Smooth muscle cell (in vitro differentiated cells): Measurements from ENCODE around the gene KCTD12. TPM values are rescaled to one million over a fixed set of nuclear protein-coding genes. Genes with fewer than 3 reads are reported as not detected.

ENCODE experiments used
- DNase-seq: peaks from one replicate; lab custom pipeline; 2025; ENCODE audit not compliant: unreplicated experiment; lab: John Stamatoyannopoulos, UW
- H2AFZ ChIP-seq: fragments of 200-600 bp; sonication (generic); 2 replicates; pipeline ENCODE4 v1.6.0; 2016; ENCODE audit warnings: antibody characterized with exemption, low read depth, mild to moderate bottlenecking
- H3F3A ChIP-seq: fragments of 200-600 bp; sonication (generic); 2 replicates; pipeline ENCODE4 v1.6.0; 2017; ENCODE audit warnings: antibody characterized with exemption, low read depth
- H3K27ac ChIP-seq: fragments of 200-600 bp; sonication (generic); 2 replicates; pipeline ENCODE4 v1.5.1; 2016; ENCODE audit warnings: low read depth, mild to moderate bottlenecking
- H3K27me3 ChIP-seq: fragments of 200-600 bp; sonication (generic); 2 replicates; pipeline ENCODE4 v1.6.1; 2016; ENCODE audit warnings: low read depth, mild to moderate bottlenecking
- H3K36me3 ChIP-seq: fragments of 200-600 bp; sonication (generic); 2 replicates; pipeline ENCODE4 v1.5.1; 2016; ENCODE audit warnings: low read depth
- H3K4me1 ChIP-seq: fragments of 200-600 bp; sonication (generic); 2 replicates; pipeline ENCODE4 v1.5.1; 2016; ENCODE audit warnings: low read depth
- H3K4me2 ChIP-seq: fragments of 200-600 bp; sonication (generic); 2 replicates; pipeline ENCODE4 v1.6.0; 2016; ENCODE audit warnings: mild to moderate bottlenecking
- H3K4me3 ChIP-seq: fragments of 200-600 bp; sonication (generic); 2 replicates; pipeline ENCODE4 v1.5.1; 2016; ENCODE audit warnings: mild to moderate bottlenecking
- H3K79me2 ChIP-seq: fragments of 200-600 bp; sonication (generic); 2 replicates; pipeline ENCODE4 v1.6.0; 2016; ENCODE audit warnings: low read depth, mild to moderate bottlenecking
- H3K9ac ChIP-seq: fragments of 200-600 bp; sonication (generic); 2 replicates; pipeline ENCODE4 v1.6.0; 2016; ENCODE audit warnings: low read depth
- H3K9me3 ChIP-seq: fragments of 200-600 bp; sonication (generic); replicated peaks from 2 replicates; pipeline ENCODE4 v1.5.1; 2016; ENCODE audit warnings: low read depth
- H4K20me1 ChIP-seq: fragments of 200-600 bp; sonication (generic); 2 replicates; pipeline ENCODE4 v1.6.0; 2016; ENCODE audit warnings: low read depth
- CTCF ChIP-seq: fragments of 200-600 bp; sonication (generic); IDR thresholded peaks from 2 replicates; pipeline ENCODE4 v1.5.1; 2017; ENCODE audit warnings: borderline replicate concordance, mild to moderate bottlenecking, antibody characterized with exemption; ENCODE audit not compliant: insufficient read depth, poor library complexity, severe bottlenecking
- WGBS: methylation state at CpG from one replicate; pipeline ENCODE4 v1.1.7; 2016; ENCODE audit warnings: low lambda C conversion rate; 5-methylcytosine and 5-hydroxymethylcytosine counted together
- polyA plus RNA-seq: library from polyadenylated mRNA; unstranded; fragments of >200 nt; fragmentation: Nextera tagmentation; extraction: Ambion mirVana; gene quantifications from 2 replicates; pipeline ENCODE4 v1.2.1, GENCODE V29; 2016
- total RNA-seq: library from RNA; depleted of rRNA; stranded (reverse); fragments of >200 nt; gene quantifications from 2 replicates; pipeline ENCODE4 v1.2.3, GENCODE V29; 2014

KCTD12 gene
- total and polyA plus RNA-seq, 2 experiments from 2014 or later, result 48.5 to 311 TPM

GRCh38 chr13:76849493-76849892 is 36.7 kb downstream of the KCTD12 start:
- Histone ChIP-seq H3K27me3 (no peaks in the 10 kb centered on the region), H3K79me2 (no peaks in the 10 kb centered on the region), H3K4me2 (no peak overlapping the region), H2AFZ (no peak overlapping the region), H4K20me1 (no peaks in the 10 kb centered on the region), H3K4me3 (no peak overlapping the region), H3K9me3 (no peaks in the 10 kb centered on the region), H3K4me1 (no peaks in the 10 kb centered on the region), H3K9ac (no peak overlapping the region), H3K36me3 (no peaks in the 10 kb centered on the region), H3K27ac (no peak overlapping the region), H3F3A (no peaks in the 10 kb centered on the region)
- no peak for DNase-seq
- over 99% methylated on average over 6 of the region's 6 CpGs for WGBS
- no peak for TF ChIP-seq CTCF

GRCh38 chr13:76848596-76848995 is 37.6 kb downstream of the KCTD12 start:
- Histone ChIP-seq H3K9me3 (no peaks in the 10 kb centered on the region), H3K27me3 (no peaks in the 10 kb centered on the region), H3K79me2 (no peaks in the 10 kb centered on the region), H4K20me1 (no peaks in the 10 kb centered on the region), H3K27ac (no peak overlapping the region), H3K4me3 (no peak overlapping the region), H3K4me1 (no peaks in the 10 kb centered on the region), H3K4me2 (no peak overlapping the region), H3K36me3 (no peaks in the 10 kb centered on the region), H2AFZ (no peak overlapping the region), H3K9ac (no peak overlapping the region), H3F3A (no peaks in the 10 kb centered on the region)
- 52% methylated on average over 3 of the region's 3 CpGs for WGBS
- TF ChIP-seq CTCF, result no peak
- no peak for DNase-seq

- 76% methylated on average over 4 of the region's 4 CpGs for WGBS
- H3K27ac ChIP-seq, result no peak overlapping the region
- H3K79me2 ChIP-seq, result no peaks in the 10 kb centered on the region
- H3K4me3 ChIP-seq, result no peak overlapping the region
- TF ChIP-seq CTCF, result no peak
- no peak for DNase-seq
- no peaks in the 10 kb centered on the region for H3K36me3 ChIP-seq
- H2AFZ ChIP-seq, result peak overlapping the region; percentile 54
- no peak overlapping the region for H3K9ac ChIP-seq
- no peaks in the 10 kb centered on the region for H3K4me1 ChIP-seq
- H4K20me1 ChIP-seq, result no peaks in the 10 kb centered on the region
- H3K9me3 ChIP-seq, result no peaks in the 10 kb centered on the region
- H3F3A ChIP-seq, result no peaks in the 10 kb centered on the region
- no peak overlapping the region for H3K4me2 ChIP-seq
- no peaks in the 10 kb centered on the region for H3K27me3 ChIP-seq
Observed at GRCh38 chr13:76846363-76846762, 39.8 kb downstream of the KCTD12 start.

- H3K27ac ChIP-seq, result no peak overlapping the region
- no peaks in the 10 kb centered on the region for H3K36me3 ChIP-seq
- H3F3A ChIP-seq, result no peaks in the 10 kb centered on the region
- H3K4me2 ChIP-seq, result no peak overlapping the region
- H2AFZ ChIP-seq, result peak overlapping the region; percentile 54
- no peaks in the 10 kb centered on the region for H3K27me3 ChIP-seq
- H4K20me1 ChIP-seq, result no peaks in the 10 kb centered on the region
- no peak for TF ChIP-seq CTCF
- 44% methylated on average over 2 of the region's 2 CpGs for WGBS
- no peaks in the 10 kb centered on the region for H3K79me2 ChIP-seq
- no peak overlapping the region for H3K4me3 ChIP-seq
- H3K4me1 ChIP-seq, result no peaks in the 10 kb centered on the region
- H3K9me3 ChIP-seq, result no peaks in the 10 kb centered on the region
- no peak for DNase-seq
- H3K9ac ChIP-seq, result no peak overlapping the region
Observed at GRCh38 chr13:76845865-76846264, 40.3 kb downstream of the KCTD12 start.
